ENCODE measurements around the gene AKIRIN2. TPM values are rescaled to one million over a fixed set of nuclear protein-coding genes. Genes with fewer than 3 reads are reported as not detected.

The AKIRIN2 gene
- polyA plus RNA-seq, 1 donor (not counting 4 experiments of a cell fraction or from before 2014, with no cell fraction given), result 24.6 TPM

- no peak for FAIRE-seq
- Histone ChIP-seq H3K4me1 (ENCODE audit: control insufficient read depth, extremely low read depth, insufficient read depth, low read length) (no peaks in the 10 kb centered on the region), H3K9me1 (ENCODE audit: control insufficient read depth, extremely low read depth, insufficient read depth, low read length) (no peaks in the 10 kb centered on the region), H2AFZ (ENCODE audit: control insufficient read depth, low read length) (no peak overlapping the region), H3K27me3 (ENCODE audit: control insufficient read depth, extremely low read depth, insufficient read depth, low read length) (no peaks in the 10 kb centered on the region), H3K9me3 (ENCODE audit: control insufficient read depth, low read depth, low read length) (no peaks in the 10 kb centered on the region), H3K4me3 (ENCODE audit: control insufficient read depth in 2 of 3, extremely low read depth in 1 of 3, insufficient read depth in 2 of 3, low read depth in 1 of 3, low read length in 3 of 3) (no peak overlapping the region), H3K4me2 (ENCODE audit: control insufficient read depth, extremely low read depth, insufficient read depth, low read depth, low read length) (no peak overlapping the region), H3K27ac (ENCODE audit: control insufficient read depth, insufficient read depth, low read length) (no peak overlapping the region), H4K20me1 (ENCODE audit: control insufficient read depth, extremely low read depth, insufficient read depth, low read length) (no peaks in the 10 kb centered on the region), H3K9ac (ENCODE audit: control insufficient read depth, extremely low read depth, insufficient read depth, low read length) (no peak overlapping the region), H3K36me3 (ENCODE audit: control insufficient read depth in 2 of 2, extremely low read depth in 1 of 2, insufficient read depth in 2 of 2, low read length in 2 of 2) (peaks cover 2 to 3% of the 10 kb centered on the region in 2 experiments), H3K79me2 (ENCODE audit: control insufficient read depth, insufficient read depth, low read length) (no peaks in the 10 kb centered on the region)
- no peak for DNase-seq (ENCODE audit: low read depth, low spot score)
- dilution Hi-C loops (cut with MboI; ENCODE audit: extremely low pct_ligation_motif_present, low sequenced_read_pairs), result no loop called here
- no peak for TF ChIP-seq EZH2 (IDR thresholded peaks at IDR 0.05; ENCODE audit: low read length)
- TF ChIP-seq, protein P1, sequence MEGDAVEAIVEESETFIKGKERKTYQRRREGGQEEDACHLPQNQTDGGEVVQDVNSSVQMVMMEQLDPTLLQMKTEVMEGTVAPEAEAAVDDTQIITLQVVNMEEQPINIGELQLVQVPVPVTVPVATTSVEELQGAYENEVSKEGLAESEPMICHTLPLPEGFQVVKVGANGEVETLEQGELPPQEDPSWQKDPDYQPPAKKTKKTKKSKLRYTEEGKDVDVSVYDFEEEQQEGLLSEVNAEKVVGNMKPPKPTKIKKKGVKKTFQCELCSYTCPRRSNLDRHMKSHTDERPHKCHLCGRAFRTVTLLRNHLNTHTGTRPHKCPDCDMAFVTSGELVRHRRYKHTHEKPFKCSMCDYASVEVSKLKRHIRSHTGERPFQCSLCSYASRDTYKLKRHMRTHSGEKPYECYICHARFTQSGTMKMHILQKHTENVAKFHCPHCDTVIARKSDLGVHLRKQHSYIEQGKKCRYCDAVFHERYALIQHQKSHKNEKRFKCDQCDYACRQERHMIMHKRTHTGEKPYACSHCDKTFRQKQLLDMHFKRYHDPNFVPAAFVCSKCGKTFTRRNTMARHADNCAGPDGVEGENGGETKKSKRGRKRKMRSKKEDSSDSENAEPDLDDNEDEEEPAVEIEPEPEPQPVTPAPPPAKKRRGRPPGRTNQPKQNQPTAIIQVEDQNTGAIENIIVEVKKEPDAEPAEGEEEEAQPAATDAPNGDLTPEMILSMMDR (optimal IDR thresholded peaks at IDR 0.05 in 1 of 3, IDR thresholded peaks at IDR 0.05 in 1 of 3, conservative IDR thresholded peaks at IDR 0.05 in 1 of 3; ENCODE audit: extremely low read depth in 1 of 3, insufficient read depth in 2 of 3, low read length in 3 of 3), result no peak
Observed at GRCh38 chr6:87633851-87634250, 68.2 kb downstream of the AKIRIN2 start.

DNA sequence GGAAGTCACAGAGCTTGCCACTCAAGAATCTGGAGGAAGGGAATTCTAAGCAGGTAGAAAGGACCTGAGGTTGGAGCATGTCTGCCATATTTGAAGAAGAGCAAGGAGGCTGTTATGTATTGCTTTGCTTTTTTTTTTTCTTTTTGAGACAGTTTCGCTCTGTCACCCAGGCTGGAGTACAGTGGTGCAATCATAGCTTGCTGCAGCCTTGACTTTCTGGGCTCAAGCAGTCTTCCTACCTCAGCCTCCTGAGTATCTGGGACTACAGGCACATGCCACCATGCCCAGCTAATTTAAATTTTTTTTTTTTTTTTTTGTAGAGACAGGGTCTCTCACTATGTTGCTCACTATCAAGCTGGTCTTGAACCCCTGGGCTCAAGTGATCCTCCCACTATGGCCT lies 71.3 kb downstream of the AKIRIN2 start:
- Histone ChIP-seq H3K9ac (ENCODE audit: control insufficient read depth, extremely low read depth, insufficient read depth, low read length) (no peak overlapping the region), H4K20me1 (ENCODE audit: control insufficient read depth, extremely low read depth, insufficient read depth, low read length) (no peaks in the 10 kb centered on the region), H3K27ac (ENCODE audit: control insufficient read depth, insufficient read depth, low read length) (no peak overlapping the region), H3K4me3 (ENCODE audit: control insufficient read depth in 2 of 3, extremely low read depth in 1 of 3, insufficient read depth in 2 of 3, low read depth in 1 of 3, low read length in 3 of 3) (no peak overlapping the region), H3K9me1 (ENCODE audit: control insufficient read depth, extremely low read depth, insufficient read depth, low read length) (no peaks in the 10 kb centered on the region), H3K9me3 (ENCODE audit: control insufficient read depth, low read depth, low read length) (no peaks in the 10 kb centered on the region), H3K79me2 (ENCODE audit: control insufficient read depth, insufficient read depth, low read length) (no peaks in the 10 kb centered on the region), H3K4me2 (ENCODE audit: control insufficient read depth, extremely low read depth, insufficient read depth, low read depth, low read length) (no peak overlapping the region), H3K4me1 (ENCODE audit: control insufficient read depth, extremely low read depth, insufficient read depth, low read length) (no peaks in the 10 kb centered on the region), H3K27me3 (ENCODE audit: control insufficient read depth, extremely low read depth, insufficient read depth, low read length) (no peaks in the 10 kb centered on the region), H3K36me3 (ENCODE audit: control insufficient read depth in 2 of 2, extremely low read depth in 1 of 2, insufficient read depth in 2 of 2, low read length in 2 of 2) (no peaks in the 10 kb centered on the region), H2AFZ (ENCODE audit: control insufficient read depth, low read length) (no peak overlapping the region)
- dilution Hi-C loops (cut with MboI; ENCODE audit: extremely low pct_ligation_motif_present, low sequenced_read_pairs), result no loop called here
- FAIRE-seq (no peak), DNase-seq (ENCODE audit: low read depth, low spot score) (no peak)
- TF ChIP-seq, protein P1 (optimal IDR thresholded peaks at IDR 0.05 in 1 of 3, IDR thresholded peaks at IDR 0.05 in 1 of 3, conservative IDR thresholded peaks at IDR 0.05 in 1 of 3; ENCODE audit: extremely low read depth in 1 of 3, insufficient read depth in 2 of 3, low read length in 3 of 3), result no peak
- no peak for TF ChIP-seq EZH2 (IDR thresholded peaks at IDR 0.05; ENCODE audit: low read length)

Data from keratinocyte (primary cell).